NOMO-1 treated with dmso at 0.1 percent for 144 hours (cell line): Measurements from ENCODE around the gene ZNF277.

ENCODE experiments used
- DNase-seq: peaks from one replicate; lab custom pipeline; 2025; ENCODE audit not compliant: unreplicated experiment; lab: John Stamatoyannopoulos, UW

ZNF277 gene

DNA sequence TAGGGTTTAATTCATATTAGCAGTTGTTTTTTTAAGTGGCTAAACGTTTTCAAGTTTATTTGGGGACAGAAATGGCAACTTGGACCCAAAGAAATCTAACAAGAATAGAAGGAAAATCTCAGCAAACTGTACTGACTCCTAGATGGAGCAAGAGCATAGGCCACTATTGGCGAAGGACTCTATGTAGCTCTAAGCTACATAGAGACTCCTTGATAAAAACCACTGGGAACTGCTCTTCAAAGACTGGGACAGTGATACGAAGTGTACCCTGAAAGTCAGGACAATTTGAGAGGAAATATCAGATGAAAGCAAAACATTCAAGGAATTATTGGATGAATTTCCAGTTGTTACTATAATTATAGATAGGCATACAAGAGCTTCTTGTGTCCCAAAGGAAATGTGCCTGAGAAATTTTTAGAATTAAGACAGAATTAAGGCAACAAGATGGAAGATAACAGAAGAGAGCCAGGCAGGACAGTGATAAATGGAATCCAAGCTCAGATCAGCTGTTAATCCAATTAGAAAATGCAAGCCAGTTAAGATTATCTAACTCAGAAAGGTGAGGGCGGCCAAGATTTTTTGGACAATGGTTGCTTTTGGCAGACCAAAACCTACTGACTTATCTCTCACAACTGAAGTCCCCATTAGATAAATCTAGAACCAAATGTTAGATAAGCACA, 140.0 kb downstream of the ZNF277 start:
- DNase-seq, result no peak

- no peak for DNase-seq
Measured at GRCh38 chr7:112347088-112347487, 140.6 kb downstream of the ZNF277 start.

DNA sequence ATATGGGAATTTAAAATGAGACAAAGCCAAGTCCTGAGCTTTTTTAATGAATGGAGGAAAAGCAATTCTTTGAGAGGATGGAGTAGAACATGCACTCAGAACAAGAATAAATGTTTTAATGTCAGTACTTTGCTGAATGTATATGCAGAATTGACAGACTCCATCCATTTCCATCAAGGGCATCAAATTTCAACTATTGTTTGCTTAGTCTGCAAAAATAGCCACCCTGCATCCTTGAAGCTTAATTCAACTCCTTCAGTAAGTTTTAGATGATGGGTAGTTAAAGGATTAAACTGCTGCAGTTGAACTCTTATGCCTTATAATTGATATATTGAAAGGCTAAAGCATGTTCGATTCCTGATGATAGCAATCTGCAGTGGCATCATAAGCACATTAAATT, 144.1 kb downstream of the ZNF277 start:
- no peak for DNase-seq

- DNase-seq, result no peak
Measured at GRCh38 chr7:112356596-112356995, 150.1 kb downstream of the ZNF277 start.

GRCh38 chr7:112357136-112357535, 150.6 kb downstream of the ZNF277 start:
- no peak for DNase-seq

- DNase-seq, result no peak
Measured at GRCh38 chr7:112358513-112358912, 152.0 kb downstream of the ZNF277 start.

DNA sequence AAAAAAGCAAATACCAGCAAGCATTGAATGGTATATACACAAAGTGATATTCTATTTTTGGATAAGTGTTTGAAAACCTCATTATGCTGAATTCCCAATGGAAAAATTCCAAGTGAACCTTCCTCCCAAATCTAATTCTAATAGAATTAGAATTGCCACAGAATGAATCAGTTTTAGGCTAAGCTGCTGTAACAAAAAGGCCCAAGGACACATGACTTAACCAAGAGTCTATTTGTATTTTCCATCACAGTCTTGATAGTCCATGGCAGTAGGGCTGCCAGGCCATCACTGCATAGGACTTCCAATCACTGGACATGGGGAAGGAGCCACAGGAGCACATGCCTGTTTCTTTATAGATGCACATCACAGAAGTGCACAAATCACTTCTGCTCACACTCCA, 152.6 kb downstream of the ZNF277 start:
- DNase-seq, result no peak

- DNase-seq, result no peak
Measured at GRCh38 chr7:112360681-112361080, 154.2 kb downstream of the ZNF277 start.

- no peak for DNase-seq
Measured at GRCh38 chr7:112361154-112361553, 154.7 kb downstream of the ZNF277 start.

GRCh38 chr7:112362053-112362650, 155.7 kb downstream of the ZNF277 start:
- no peak for DNase-seq

DNA sequence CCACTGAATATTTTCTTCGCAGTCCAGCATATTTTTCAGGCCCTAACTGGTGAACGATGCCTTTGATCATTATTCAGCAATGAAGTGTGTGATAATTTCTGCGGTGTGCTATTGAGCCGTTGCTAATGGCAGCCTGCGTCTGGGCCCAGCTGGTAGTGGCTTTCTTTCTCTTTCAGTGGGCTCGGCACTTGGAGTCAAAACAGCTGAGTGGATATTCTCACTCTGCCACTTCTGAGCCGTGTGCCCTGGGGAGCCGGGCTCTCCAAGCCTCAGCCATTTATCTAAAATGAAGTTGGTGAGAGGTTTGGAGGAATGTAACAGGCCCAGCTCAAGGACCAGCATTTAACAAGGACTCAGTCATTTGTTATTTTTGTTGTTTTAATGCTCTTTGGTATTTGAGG, 156.2 kb downstream of the ZNF277 start:
- no peak for DNase-seq

GRCh38 chr7:112364388-112364787, 157.9 kb downstream of the ZNF277 start:
- no peak for DNase-seq

DNA sequence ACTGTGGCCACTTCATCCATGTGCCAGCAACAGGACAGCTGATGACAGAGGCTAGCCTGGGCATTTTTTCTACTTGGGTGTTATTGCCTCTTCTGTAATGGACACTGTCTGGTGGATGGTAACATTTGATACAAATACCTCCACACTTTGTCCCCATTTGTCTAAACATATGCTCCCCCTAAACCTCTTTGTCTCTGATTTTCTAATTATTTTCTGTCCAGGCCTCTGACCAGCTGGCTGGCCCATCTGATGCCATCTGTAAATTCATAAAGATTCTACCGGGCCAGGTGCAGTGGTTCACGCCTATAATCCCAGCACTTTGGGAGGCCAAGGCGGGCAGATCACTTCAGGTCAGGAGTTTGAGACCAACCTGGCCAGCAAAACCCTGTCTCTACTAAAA, 159.1 kb downstream of the ZNF277 start:
- no peak for DNase-seq

DNA sequence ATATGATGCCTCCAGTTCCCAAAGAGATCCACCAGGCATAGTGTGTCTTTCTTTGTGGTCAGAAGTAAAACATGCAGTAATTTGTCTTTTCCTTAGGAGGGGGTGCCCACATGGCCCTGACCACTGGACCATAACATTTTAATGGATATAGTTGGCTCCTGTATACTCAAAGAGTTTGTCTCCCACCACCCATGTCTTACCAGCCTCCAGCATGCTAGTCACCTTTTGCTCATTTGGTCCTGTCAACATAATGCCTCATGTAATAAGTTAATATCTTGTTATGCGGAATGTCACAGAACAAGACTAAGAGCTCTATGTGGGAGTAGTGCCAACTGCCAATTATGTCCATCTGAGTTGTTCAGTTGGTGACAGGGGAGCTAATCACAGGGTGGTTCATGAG, 160.4 kb downstream of the ZNF277 start:
- DNase-seq, result no peak

- no peak for DNase-seq
Measured at GRCh38 chr7:112370436-112370835, 163.9 kb downstream of the ZNF277 start.

DNA sequence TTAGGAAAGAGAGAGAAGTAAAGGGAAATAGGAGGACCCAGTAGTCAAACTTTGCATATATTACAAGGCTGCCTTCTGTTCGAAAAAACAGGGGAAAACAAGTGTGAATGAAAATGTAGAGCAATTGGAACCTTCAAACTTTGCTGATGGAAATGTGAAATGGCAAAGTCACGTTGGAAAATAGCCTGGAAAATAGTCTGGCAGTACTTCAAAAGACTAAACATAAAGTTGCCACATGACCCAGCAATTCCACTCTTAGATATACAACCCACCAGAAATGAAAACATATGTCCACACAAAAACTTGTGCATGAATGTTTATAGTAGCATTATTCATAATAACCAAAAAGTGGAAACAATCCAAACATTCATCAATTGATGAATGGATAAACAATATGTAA, 165.2 kb downstream of the ZNF277 start:
- DNase-seq, result no peak

GRCh38 chr7:112372101-112372500, 165.6 kb downstream of the ZNF277 start:
- no peak for DNase-seq

- DNase-seq, result no peak
Measured at GRCh38 chr7:112377593-112377992, 171.1 kb downstream of the ZNF277 start.

DNA sequence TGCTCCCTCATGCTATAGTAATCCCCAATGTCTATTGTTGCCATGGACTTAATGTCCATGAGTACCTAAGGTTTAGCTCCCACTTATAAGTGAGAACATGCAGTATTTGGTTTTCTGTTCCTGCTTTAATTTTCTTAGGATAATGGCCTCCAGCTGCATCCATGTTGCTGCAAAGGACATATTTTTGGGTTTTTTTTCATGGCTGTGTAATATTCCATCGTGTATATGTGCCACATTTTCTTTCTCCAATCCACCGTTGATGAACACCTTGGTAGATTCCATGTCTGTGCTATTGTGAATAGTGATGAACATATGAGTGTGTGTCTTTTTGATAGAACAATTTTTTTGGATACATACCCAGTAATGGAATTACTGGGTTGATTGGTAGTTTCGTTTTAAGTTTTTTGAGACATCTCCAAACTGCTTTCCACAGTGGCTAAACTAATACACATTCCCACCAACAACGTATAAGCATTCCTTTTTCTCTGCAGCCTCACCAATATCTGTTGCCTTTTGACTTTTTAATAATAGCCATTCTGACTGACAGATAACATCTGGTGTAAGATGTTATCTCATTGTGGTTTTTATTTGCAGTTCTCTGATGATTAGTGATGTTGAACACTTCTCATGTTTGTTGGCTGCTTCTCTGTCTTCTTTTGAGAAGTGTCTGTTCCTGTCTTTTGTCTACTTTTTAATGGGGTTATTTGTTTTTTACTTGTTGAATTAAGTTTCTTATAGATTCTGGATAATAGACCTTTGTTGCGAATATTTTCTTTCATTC, 175.0 kb downstream of the ZNF277 start:
- DNase-seq, result no peak

DNA sequence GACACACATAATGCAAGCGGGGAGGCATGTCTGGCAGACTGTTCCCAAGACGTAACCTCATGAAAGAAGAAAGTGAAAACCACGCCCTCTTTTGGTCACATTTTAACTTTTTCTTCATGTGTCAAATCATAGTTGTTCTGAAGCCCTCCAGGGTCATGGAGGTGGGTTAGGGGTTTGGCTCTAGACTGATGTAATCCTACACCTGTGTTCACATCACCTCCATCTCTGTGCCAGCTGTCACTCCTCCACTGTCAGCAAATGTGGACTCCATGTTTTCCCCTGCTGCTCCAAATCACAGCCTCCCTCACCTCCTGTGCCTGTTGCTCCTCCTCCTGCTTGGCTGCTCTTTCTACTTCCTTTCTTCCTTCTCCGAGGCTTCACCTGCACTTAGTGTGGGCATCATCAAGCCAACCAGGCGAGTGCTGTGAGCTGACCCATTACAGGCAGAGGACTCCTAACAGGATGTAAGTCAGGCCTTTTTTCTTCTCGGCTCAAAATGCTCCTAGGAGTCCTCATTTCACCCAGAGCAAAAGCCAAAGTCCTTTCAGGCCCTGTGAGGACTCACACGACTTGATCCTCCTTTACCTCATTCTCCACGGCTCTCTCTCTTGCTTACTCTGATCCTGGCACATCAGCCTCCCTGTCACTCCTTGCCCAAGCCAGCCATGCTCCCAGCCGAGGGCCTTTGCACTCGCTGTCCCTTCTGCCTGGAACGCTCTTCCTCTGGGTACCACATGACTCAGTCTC, 177.3 kb downstream of the ZNF277 start:
- no peak for DNase-seq

- DNase-seq, result no peak
Measured at GRCh38 chr7:112385516-112385915, 179.0 kb downstream of the ZNF277 start.

GRCh38 chr7:112386619-112387018, 180.1 kb downstream of the ZNF277 start:
- DNase-seq, result no peak
